ENCODE data around the gene MED1.

- TF ChIP-seq EZH2 (IDR thresholded peaks at IDR 0.05; ENCODE audit: borderline replicate concordance, low read depth, low read length, poor library complexity, severe bottlenecking) (no peak), CTCF (conservative IDR thresholded peaks at IDR 0.05; ENCODE audit: low read depth, low read length) (no peak)
Measured at GRCh38 chr17:39357488-39357887, 93.6 kb downstream of the MED1 start.
